Dedifferentiated amniotic fluid mesenchymal stem cell (primary cell): ENCODE measurements around the gene NEURL2.

Source experiments
- DNase-seq: peaks from one replicate; pipeline ENCODE4 v3.0.0-alpha.2; 2016; ENCODE audit errors: extremely low spot score

Gene NEURL2

DNA sequence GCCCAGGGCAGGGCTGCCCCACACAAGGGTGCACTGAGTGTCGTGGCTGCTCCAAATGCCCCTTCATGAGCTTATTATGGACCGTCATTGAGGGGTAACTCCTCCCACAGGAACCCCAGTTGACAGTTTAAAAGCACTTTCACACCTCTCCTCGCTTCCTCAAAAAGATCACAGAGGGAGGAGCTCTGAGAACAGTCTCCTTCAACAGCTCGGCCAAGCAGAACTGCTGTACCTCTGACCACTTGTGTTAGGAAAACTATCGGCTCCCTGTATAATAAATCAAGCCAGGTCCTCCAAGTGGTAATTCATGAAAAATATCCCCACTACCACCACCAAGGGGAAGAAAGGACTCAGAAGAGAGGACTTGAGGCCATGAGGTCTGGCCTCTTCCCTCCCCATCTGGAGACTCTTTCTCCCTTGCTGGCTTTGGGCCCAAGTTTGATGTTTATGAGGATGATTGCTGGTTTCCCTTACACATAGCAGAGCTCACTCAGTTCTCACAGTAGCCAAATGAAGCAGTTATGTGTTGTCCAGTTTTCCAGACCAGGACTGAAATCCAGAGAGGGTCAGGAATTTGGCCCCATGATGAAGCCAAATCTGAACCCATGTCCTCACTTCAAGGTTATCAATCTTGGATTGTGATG lies 48.7 kb downstream of the NEURL2 start:
- DNase-seq, result no peak

GRCh38 chr20:45841407-45842129 lies 49.4 kb downstream of the NEURL2 start:
- no peak for DNase-seq

DNA sequence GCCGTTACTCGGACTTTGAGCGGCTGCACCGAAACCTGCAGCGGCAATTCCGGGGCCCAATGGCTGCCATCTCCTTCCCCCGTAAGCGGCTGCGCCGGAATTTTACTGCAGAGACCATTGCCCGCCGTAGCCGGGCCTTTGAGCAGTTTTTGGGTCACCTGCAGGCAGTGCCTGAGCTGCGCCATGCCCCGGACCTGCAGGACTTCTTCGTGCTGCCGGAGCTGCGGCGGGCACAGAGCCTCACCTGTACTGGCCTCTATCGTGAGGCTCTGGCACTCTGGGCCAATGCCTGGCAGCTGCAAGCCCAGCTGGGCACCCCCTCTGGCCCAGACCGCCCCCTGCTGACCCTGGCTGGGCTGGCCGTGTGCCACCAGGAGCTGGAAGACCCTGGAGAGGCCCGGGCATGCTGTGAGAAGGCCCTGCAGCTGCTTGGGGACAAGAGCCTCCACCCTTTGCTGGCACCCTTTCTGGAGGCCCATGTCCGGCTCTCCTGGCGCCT lies 50.3 kb downstream of the NEURL2 start:
- DNase-seq, result no peak
